Epidermal melanocyte (primary cell): ENCODE data around the gene MED28.
"Not testable (repeated sequence)": the region's sequence is repeated elsewhere in the genome, so short reads cannot be mapped to it uniquely, and the experiment has no call there.

ENCODE experiments used
- DNase-seq: peaks from one replicate; pipeline ENCODE4 v3.0.0; 2011; ENCODE audit warnings: low spot score; ENCODE audit not compliant: insufficient read length

MED28 gene, protein sequence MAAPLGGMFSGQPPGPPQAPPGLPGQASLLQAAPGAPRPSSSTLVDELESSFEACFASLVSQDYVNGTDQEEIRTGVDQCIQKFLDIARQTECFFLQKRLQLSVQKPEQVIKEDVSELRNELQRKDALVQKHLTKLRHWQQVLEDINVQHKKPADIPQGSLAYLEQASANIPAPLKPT

GRCh38 chr4:17614416-17615299 lies at the start of gene MED28:
Gene MED28, plus strand, starts transcription at chr4:17614641. Its CDS starts 14 bp downstream, at chr4:17614655.
- peak; percentile 98 for DNase-seq

DNA sequence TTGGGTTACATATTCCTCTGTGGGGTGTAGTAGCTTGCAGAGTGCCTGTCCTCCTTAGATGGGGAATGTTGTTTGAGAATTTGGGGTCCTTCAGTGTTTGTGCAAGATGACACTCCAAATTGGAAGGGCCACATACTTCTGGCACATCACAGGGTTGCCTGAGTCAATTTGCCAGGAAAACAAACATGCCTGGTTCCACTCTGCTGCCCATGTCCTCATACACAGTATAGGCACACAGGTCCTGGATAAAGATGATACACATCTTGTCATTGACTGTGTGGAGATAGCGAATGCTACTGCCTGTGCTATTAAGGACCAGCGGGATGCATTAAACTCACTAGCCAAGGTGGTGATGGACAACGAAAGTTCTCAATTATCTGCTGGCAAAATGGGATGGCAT lies 48.6 kb upstream of the MED28 start:
- DNase-seq = no peak

GRCh38 chr4:17567271-17567670 lies 47.2 kb upstream of the MED28 start:
- DNase-seq = no peak

- DNase-seq = no peak
These were observed 40.2 kb upstream of the MED28 start for GRCh38 chr4:17574206-17574605.

DNA sequence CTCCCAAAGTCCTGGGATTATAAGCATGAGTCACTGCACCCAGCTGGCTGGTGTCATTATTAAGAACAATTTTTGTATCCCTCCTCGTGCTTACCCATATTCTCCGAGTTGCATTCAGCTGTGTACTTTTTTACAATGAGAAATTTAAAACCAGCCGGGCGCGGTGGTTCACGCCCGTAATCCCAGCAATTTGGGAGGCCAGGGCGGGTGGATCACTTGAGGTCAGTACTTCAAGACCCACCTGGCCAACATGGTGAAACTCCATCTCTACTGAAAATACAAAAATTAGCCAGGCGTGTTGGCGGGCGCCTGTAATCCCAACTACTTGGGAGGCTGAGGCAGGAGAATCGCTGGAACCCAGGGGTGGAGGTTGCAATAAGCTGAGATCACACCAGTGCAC lies 39.3 kb upstream of the MED28 start:
- not testable (repeated sequence) for DNase-seq

GRCh38 chr4:17576932-17577664 lies 37.3 kb upstream of the MED28 start, which contains the start of gene LAP3:
Gene LAP3, plus strand, starts transcription at chr4:17577198. Its CDS starts 268 bp downstream, at chr4:17577466.
- peak; percentile 92 for DNase-seq

- DNase-seq = no peak
These were observed 36.6 kb upstream of the MED28 start for GRCh38 chr4:17577665-17578481.

GRCh38 chr4:17578482-17578891 lies 36.0 kb upstream of the MED28 start:
- no peak for DNase-seq

GRCh38 chr4:17580969-17581368 lies 33.5 kb upstream of the MED28 start:
- no peak for DNase-seq

DNA sequence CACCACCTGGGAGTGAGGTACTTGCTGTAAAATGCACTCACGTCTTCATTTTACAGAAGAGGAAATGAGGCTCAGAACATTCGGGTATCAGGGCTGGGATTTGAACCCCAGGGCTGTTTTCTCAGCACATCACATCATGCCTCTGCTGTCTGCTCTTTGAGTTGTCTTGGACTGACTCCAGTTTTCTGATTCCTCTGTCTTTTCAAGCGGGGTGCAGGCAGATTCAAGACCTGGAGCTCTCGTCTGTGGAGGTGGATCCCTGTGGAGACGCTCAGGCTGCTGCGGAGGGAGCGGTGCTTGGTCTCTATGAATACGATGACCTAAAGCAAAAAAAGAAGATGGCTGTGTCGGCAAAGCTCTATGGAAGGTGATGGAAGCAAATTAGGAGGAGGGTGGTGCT lies 31.2 kb upstream of the MED28 start:
- no peak for DNase-seq

GRCh38 chr4:17583941-17584340 lies 30.5 kb upstream of the MED28 start:
- DNase-seq = no peak

GRCh38 chr4:17584521-17585213 lies 29.8 kb upstream of the MED28 start:
- DNase-seq = no peak

- DNase-seq = peak; percentile 42
These were observed 27.2 kb upstream of the MED28 start for GRCh38 chr4:17587094-17587822.

DNA sequence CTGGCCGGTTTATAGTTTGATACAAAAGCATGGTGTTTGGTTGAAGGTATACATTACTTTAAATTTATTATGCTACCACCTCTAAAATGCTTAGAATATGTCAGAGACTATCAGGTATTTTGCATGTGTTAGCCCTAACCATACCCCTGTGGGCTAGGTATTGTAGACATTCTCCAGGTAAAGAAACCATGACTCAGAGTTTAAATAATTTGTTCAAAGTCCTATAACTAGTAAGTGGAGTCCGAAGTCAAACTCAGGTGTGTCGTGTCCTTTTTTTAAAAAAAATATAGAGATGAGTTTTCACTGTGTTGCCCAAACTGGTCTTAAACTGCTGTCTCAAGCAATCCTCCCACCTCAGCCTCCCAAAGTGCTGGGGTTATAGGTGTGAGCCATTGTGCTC lies 25.1 kb upstream of the MED28 start:
- no peak for DNase-seq

GRCh38 chr4:17595471-17596005 lies 18.9 kb upstream of the MED28 start:
- DNase-seq = no peak

DNA sequence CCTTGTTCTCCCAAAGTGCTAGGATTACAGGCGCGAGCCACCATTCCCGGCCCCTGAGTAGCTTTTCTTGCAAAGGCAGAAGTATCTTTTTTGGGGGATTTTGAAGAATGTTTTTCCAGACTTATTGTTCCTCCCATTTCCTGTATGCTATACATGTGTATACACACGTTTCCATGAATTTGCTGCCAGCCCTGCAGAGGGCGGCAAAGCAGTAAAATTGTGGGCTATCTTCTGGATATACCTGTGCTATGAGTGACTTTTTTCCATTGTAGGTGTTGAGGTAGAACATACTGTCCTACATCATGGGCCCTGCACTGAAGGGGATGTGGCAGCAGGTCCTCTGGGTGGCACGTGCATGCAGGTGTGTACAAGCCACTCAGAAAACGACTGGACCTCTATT lies 16.9 kb upstream of the MED28 start:
- no peak for DNase-seq

DNA sequence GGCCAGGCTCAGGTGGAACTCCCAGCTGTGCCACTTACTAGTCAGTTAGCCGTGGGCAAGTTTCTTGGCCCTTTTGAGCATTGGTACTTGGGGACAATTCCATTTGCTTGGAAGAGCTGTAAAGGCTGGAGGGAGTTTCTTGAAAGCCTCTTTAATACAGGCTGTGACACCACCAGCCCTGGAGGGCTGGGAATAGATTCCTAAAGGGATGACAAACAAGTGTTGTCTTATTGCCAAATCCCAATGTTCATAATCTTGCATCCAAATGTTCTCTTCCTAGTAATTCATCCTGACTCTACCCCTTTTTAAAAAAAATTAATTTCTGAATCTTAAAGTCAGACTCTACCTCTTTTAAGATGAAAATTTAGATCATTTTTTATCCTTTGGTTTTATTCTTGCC lies 14.6 kb upstream of the MED28 start:
- DNase-seq = no peak

DNA sequence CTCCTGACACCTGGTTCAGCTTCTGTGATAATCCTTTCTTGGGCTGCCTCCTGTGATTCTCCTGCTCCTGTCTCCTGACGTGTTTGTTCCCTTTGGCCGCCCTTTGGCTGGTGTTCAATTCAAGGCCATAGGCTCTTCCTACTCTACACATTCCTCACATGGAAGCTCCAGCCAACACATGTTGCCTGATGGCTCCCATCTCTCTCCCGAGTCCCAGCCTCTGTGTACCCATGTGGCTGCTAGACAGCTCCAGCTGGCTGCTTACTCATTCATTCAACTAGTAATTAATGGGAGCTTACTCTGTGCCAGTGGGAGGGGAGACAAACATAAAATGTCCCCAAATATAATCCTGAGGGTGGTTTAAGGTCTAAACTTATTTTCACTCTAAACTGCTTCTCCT lies 9.2 kb upstream of the MED28 start:
- DNase-seq = no peak

GRCh38 chr4:17613761-17614415 lies 553 bp upstream of the MED28 start:
- no peak for DNase-seq
